NCI-H526 (cell line): ENCODE measurements around the gene E2F4.

Experiments
- DNase-seq, 2 experiments: peaks; one replicate each; lab custom pipeline; 2025; lab: John Stamatoyannopoulos, UW

Gene E2F4

GRCh38 chr16:67235816-67236562, 44.0 kb downstream of the E2F4 start:
- DNase-seq: no peak

GRCh38 chr16:67236563-67237395, 44.8 kb downstream of the E2F4 start:
- DNase-seq: peak in 1 of 2 experiments; percentile 50

- no peak for DNase-seq
Measured at GRCh38 chr16:67237396-67238277, 45.7 kb downstream of the E2F4 start.

GRCh38 chr16:67238278-67238575, 46.3 kb downstream of the E2F4 start:
- no peak for DNase-seq

GRCh38 chr16:67238806-67239470, 47.0 kb downstream of the E2F4 start:
- no peak for DNase-seq

GRCh38 chr16:67240506-67240905, 48.6 kb downstream of the E2F4 start:
- no peak for DNase-seq

- DNase-seq: no peak
Measured at GRCh38 chr16:67241008-67241900, 49.3 kb downstream of the E2F4 start.

- DNase-seq: no peak
Measured at GRCh38 chr16:67242138-67242730, 50.3 kb downstream of the E2F4 start.

GRCh38 chr16:67243481-67243880, 51.5 kb downstream of the E2F4 start:
- DNase-seq: no peak

GRCh38 chr16:67244387-67245185, 52.6 kb downstream of the E2F4 start:
- DNase-seq: no peak

- DNase-seq: no peak
Measured at GRCh38 chr16:67245186-67245585, 53.2 kb downstream of the E2F4 start.

- no peak for DNase-seq
Measured at GRCh38 chr16:67245674-67246080, 53.7 kb downstream of the E2F4 start.

- peak; percentile 44 to 70 for DNase-seq
Measured at GRCh38 chr16:67246081-67246755, 54.3 kb downstream of the E2F4 start.

GRCh38 chr16:67246756-67247191, 54.8 kb downstream of the E2F4 start:
- DNase-seq: peak; percentile 46 to 88

- peak; percentile 65 to 90 for DNase-seq
Measured at GRCh38 chr16:67247192-67248072, 55.5 kb downstream of the E2F4 start, which contains the start of gene FHOD1. Gene FHOD1 (minus strand): TSS chr16:67247481. CDS start chr16:67247410, 71 bp downstream.

GRCh38 chr16:67248073-67248400, 56.1 kb downstream of the E2F4 start:
- no peak for DNase-seq
